Mesenchymal stem cell (in vitro differentiated cells and primary cell): ENCODE data around the gene RACGAP1.

ENCODE experiments used
- DNase-seq: peaks from one replicate; pipeline ENCODE4 v3.0.0-alpha.2; 2013
- H2AFZ ChIP-seq: one replicate; pipeline ENCODE4 v1.6.1; 2013; ENCODE audit warnings: low read depth, mild to moderate bottlenecking, control low read depth, inconsistent platforms, low read length, moderate library complexity
- H2AK5ac ChIP-seq: 2 replicates; pipeline ENCODE4 v1.6.1; 2013; ENCODE audit warnings: low read length, moderate library complexity, mild to moderate bottlenecking, inconsistent platforms; ENCODE audit not compliant: severe bottlenecking
- H2BK120ac ChIP-seq: one replicate; pipeline ENCODE4 v1.6.1; 2013; ENCODE audit warnings: low read depth, mild to moderate bottlenecking, inconsistent platforms, low read length, moderate library complexity
- H2BK12ac ChIP-seq, 2 experiments: one replicate each; pipeline ENCODE4 v1.6.1; 2013; ENCODE audit warnings: inconsistent platforms in 2 of 2, low read length in 2 of 2, mild to moderate bottlenecking in 2 of 2, moderate library complexity in 2 of 2, control low read depth in 1 of 2
- H2BK15ac ChIP-seq: one replicate; pipeline ENCODE4 v1.6.1; 2013; ENCODE audit warnings: mild to moderate bottlenecking, low read depth, inconsistent platforms; ENCODE audit not compliant: poor library complexity, severe bottlenecking
- H2BK5ac ChIP-seq: 2 replicates; pipeline ENCODE4 v1.6.1; 2013; ENCODE audit warnings: low read depth, mild to moderate bottlenecking, low read length, control low read depth, inconsistent platforms; ENCODE audit not compliant: poor library complexity, severe bottlenecking
- H3K14ac ChIP-seq, 2 experiments: one replicate each; pipeline ENCODE4 v1.6.1; 2013; ENCODE audit warnings: inconsistent platforms in 2 of 2, low read length in 2 of 2, control low read depth in 1 of 2, mild to moderate bottlenecking in 1 of 2, moderate library complexity in 1 of 2
- H3K18ac ChIP-seq, 2 experiments: one replicate each; pipeline ENCODE4 v1.6.1; 2013; ENCODE audit warnings: inconsistent platforms in 2 of 2, low read length in 2 of 2, control low read depth in 1 of 2, low read depth in 1 of 2, mild to moderate bottlenecking in 1 of 2
- H3K23ac ChIP-seq, 2 experiments: one replicate each; pipeline ENCODE4 v1.6.1; 2013; ENCODE audit warnings: inconsistent platforms in 2 of 2, low read length in 2 of 2, mild to moderate bottlenecking in 2 of 2, moderate library complexity in 2 of 2, control low read depth in 1 of 2
- H3K27ac ChIP-seq: 2 replicates; pipeline ENCODE4 v1.5.1; 2013; ENCODE audit warnings: mild to moderate bottlenecking, moderate library complexity, low read length, control low read depth, inconsistent platforms; ENCODE audit not compliant: poor library complexity, severe bottlenecking
- H3K27me3 ChIP-seq, 2 experiments: 2 replicates each; pipeline versions ENCODE4 v1.6.1 to v1.7.0; 2013; ENCODE audit warnings: low read length in 2 of 2, mild to moderate bottlenecking in 2 of 2, moderate library complexity in 2 of 2, control low read depth in 1 of 2, inconsistent platforms in 1 of 2; ENCODE audit not compliant: control insufficient read depth in 1 of 2, insufficient read depth in 1 of 2
- H3K36me3 ChIP-seq, 2 experiments: 2 replicates each; pipeline versions ENCODE4 v1.6.1 to v1.7.0; 2013; ENCODE audit warnings: low read length in 2 of 2, control low read depth in 1 of 2, inconsistent platforms in 1 of 2, low read depth in 1 of 2, mild to moderate bottlenecking in 1 of 2; ENCODE audit not compliant: insufficient read depth in 2 of 2, control insufficient read depth in 1 of 2
- H3K4ac ChIP-seq, 2 experiments: one replicate each; pipeline ENCODE4 v1.6.1; 2013; ENCODE audit warnings: inconsistent platforms in 2 of 2, low read length in 2 of 2, mild to moderate bottlenecking in 2 of 2, moderate library complexity in 2 of 2, control low read depth in 1 of 2, low read depth in 1 of 2
- H3K4me1 ChIP-seq: 2 replicates; pipeline ENCODE4 v1.6.1; 2013; ENCODE audit warnings: low read depth, low read length, control low read depth; ENCODE audit not compliant: control insufficient read depth, insufficient read depth
- H3K4me2 ChIP-seq: 2 replicates; pipeline ENCODE4 v1.6.1; 2013; ENCODE audit warnings: low read length, mild to moderate bottlenecking, inconsistent platforms; ENCODE audit not compliant: poor library complexity, severe bottlenecking
- H3K4me3 ChIP-seq, 2 experiments: 2 replicates each; pipeline versions ENCODE4 v1.5.1 to v1.7.0; 2013; ENCODE audit warnings: low read length in 2 of 2, mild to moderate bottlenecking in 2 of 2, control low read depth in 1 of 2, low read depth in 1 of 2; ENCODE audit not compliant: insufficient read depth in 1 of 2
- H3K79me1 ChIP-seq: replicated peaks from 2 replicates; pipeline ENCODE4 v1.6.1; 2013; ENCODE audit warnings: mild to moderate bottlenecking, control low read depth, low read length, inconsistent platforms; ENCODE audit not compliant: poor library complexity, severe bottlenecking
- H3K9ac ChIP-seq: 2 replicates; pipeline ENCODE4 v1.7.0; 2013; ENCODE audit warnings: mild to moderate bottlenecking, low read length, moderate library complexity
- H3K9me3 ChIP-seq: 2 replicates; pipeline ENCODE4 v1.7.0; 2013; ENCODE audit warnings: mild to moderate bottlenecking, low read length; ENCODE audit not compliant: control insufficient read depth
- H4K8ac ChIP-seq: one replicate; pipeline ENCODE4 v1.6.1; 2013; ENCODE audit warnings: inconsistent platforms, mild to moderate bottlenecking, low read length, moderate library complexity
- H4K91ac ChIP-seq: one replicate; pipeline ENCODE4 v1.6.1; 2013; ENCODE audit warnings: mild to moderate bottlenecking, low read length, inconsistent platforms
- WGBS: methylation state at CpG from one replicate; pipeline ENCODE4 v1.1.7; 2013; ENCODE audit warnings: mixed read lengths; 5-methylcytosine and 5-hydroxymethylcytosine counted together

RACGAP1 gene

DNA sequence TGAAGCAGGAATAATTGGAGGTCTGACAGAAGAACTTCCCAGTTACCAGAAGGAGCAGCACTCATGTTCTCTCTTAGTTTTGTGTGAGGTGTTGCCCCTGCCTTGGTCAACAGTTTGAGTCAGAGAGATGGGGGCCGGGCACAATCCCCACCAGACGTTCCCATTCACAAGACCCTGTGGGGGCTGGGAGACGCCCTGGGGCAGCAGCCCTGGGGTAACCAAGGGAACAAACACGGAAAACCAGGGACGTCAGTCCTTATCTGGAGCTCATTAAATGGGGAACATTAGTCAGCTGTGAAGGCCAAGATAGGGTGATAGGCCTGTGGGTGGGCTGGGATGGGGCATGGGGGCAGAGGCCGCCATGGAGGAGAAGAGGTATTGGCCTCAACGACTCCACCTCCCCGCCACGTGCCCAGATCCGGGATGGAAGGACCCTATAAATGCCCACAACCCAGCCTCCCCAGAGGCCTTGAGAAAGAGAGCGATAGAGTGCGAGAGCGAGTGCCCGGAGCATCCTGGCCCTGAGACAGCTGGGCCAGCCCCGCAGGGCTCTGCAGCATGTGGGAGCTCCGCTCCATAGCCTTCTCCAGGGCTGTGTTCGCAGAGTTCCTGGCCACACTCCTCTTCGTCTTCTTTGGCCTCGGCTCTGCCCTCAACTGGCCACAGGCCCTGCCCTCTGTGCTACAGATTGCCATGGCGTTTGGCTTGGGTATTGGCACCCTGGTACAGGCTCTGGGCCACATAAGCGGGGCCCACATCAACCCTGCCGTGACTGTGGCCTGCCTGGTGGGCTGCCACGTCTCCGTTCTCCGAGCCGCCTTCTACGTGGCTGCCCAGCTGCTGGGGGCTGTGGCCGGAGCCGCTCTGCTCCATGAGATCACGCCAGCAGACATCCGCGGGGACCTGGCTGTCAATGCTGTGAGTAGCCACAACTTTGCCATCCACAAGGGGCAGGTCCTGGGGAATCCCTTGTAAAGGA lies 74.7 kb downstream of the RACGAP1 start, which contains the start of gene AQP2:
Gene AQP2, plus strand, starts transcription at position 465 of the 979 bp plus-strand sequence. Its CDS starts 94 bp downstream, at position 559.
- H2BK15ac ChIP-seq: no peak within 1 kb of the TSS
- H3K4ac ChIP-seq: no peak within 1 kb of the TSS
- no peaks in the 10 kb centered on the region for H3K36me3 ChIP-seq
- no peak within 1 kb of the TSS for H2AFZ ChIP-seq
- H3K4me3 ChIP-seq: no peak within 1 kb of the TSS
- H3K9me3 ChIP-seq: no peaks in the 10 kb centered on the region
- H3K79me1 ChIP-seq: no peaks in the 10 kb centered on the region
- H2BK120ac ChIP-seq: no peak within 1 kb of the TSS
- H4K91ac ChIP-seq: no peak within 1 kb of the TSS
- H3K14ac ChIP-seq: no peak within 1 kb of the TSS
- peaks cover 52% of the 10 kb centered on the region in 2 experiments for H3K27me3 ChIP-seq
- H3K4me2 ChIP-seq: no peak within 1 kb of the TSS
- no peak within 1 kb of the TSS for H2BK5ac ChIP-seq
- H3K9ac ChIP-seq: no peak within 1 kb of the TSS
- WGBS: 88% methylated on average over 30 of the region's 32 CpGs
- no peak within 1 kb of the TSS for H3K18ac ChIP-seq
- H3K27ac ChIP-seq: no peak within 1 kb of the TSS
- no peak within 1 kb of the TSS for H3K23ac ChIP-seq
- H4K8ac ChIP-seq: no peak within 1 kb of the TSS
- no peaks in the 10 kb centered on the region for H3K4me1 ChIP-seq
- peak; percentile 34 for DNase-seq
- H2BK12ac ChIP-seq: no peak within 1 kb of the TSS
- H2AK5ac ChIP-seq: no peak within 1 kb of the TSS

DNA sequence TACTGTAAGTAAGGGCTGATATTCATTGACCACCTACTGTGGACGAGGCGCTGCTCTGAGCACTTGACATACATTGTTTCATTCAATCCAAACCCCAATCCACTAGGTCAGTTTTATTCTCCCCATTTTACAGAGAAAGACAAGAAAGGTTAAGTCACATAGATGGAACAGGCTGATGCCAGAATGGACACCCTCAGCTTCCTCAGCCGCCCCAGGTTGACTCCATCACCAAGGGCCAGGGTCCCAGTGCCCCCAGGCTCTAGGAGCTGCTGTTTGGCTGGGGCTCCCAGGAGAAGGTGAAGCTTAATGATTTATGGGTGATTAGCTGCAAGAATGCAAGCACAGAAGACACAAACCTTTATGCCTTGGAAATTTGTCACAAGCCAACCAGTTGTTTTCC lies 75.4 kb downstream of the RACGAP1 start:
- Histone ChIP-seq H2BK5ac (no peak overlapping the region), H3K9ac (no peak overlapping the region), H3K9me3 (no peaks in the 10 kb centered on the region), H3K27ac (no peak overlapping the region), H3K4me2 (no peak overlapping the region), H3K4me1 (peaks cover 2% of the 10 kb centered on the region), H3K18ac (no peak overlapping the region), H3K79me1 (no peaks in the 10 kb centered on the region), H3K4ac (no peak overlapping the region), H3K23ac (no peak overlapping the region), H2AFZ (no peak overlapping the region), H2BK12ac (no peak overlapping the region), H2BK15ac (no peak overlapping the region), H3K4me3 (no peak overlapping the region), H3K36me3 (no peaks in the 10 kb centered on the region), H3K27me3 (peaks cover 45 to 46% of the 10 kb centered on the region in 2 experiments), H4K8ac (no peak overlapping the region), H2AK5ac (no peak overlapping the region), H4K91ac (no peak overlapping the region), H2BK120ac (no peak overlapping the region), H3K14ac (no peak overlapping the region)
- 88% methylated on average over 3 of the region's 3 CpGs for WGBS
- no peak for DNase-seq

DNA sequence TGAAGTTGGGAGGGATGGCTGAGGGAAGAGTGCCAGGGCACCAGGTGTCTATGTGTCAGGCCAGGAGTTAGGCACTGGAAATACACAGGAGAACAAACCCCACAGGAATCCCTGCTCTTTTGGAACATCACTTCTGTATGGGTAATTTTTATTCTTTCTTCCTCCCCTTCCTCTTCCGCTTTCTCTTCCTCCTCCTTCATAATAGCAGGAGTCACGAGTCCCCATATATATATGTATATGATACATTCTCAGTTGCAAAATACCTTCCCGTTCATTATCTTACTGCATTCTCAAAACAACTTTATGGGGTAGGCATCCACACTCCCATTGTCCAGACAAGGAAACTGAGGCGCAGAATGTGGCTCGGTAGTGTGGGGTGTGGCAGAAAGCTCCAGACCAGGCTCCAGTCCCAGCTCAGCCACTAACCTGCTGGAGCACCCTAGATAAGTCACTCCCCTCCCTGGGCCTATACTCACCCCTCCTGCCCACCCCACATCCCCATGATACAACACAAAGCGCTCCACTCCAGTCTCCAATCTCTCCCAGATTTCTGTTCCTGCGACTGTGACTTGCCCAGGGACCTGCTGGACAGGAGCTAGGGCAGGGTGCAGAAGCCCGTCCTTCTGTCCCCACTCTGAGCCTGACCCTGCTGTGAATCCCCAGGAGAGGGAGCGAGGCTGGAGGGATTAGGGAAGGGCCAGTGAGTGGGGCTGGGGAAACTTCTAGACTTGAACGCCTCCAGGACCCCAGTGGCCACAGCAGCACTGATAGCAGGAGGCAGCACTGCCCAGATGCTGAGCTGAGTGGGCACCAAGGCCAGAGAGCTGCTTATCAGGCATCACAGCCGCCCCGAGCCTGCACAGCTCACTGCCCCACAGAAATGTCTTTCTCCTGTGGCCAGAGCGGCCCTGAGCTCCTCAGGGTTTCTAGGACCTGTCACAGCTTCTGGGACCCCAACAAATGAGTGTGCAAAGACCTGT lies 76.1 kb downstream of the RACGAP1 start:
- 89% methylated on average over 11 of the region's 13 CpGs for WGBS
- Histone ChIP-seq H3K14ac (no peak overlapping the region), H3K18ac (no peak overlapping the region), H2BK120ac (no peak overlapping the region), H2BK5ac (no peak overlapping the region), H2AFZ (no peak overlapping the region), H3K4me3 (no peak overlapping the region), H3K36me3 (no peaks in the 10 kb centered on the region), H3K23ac (no peak overlapping the region), H2BK12ac (no peak overlapping the region), H2AK5ac (no peak overlapping the region), H3K4me2 (no peak overlapping the region), H3K27ac (no peak overlapping the region), H4K8ac (no peak overlapping the region), H2BK15ac (no peak overlapping the region), H3K9ac (no peak overlapping the region), H3K4me1 (peaks cover 2% of the 10 kb centered on the region), H3K4ac (no peak overlapping the region), H3K27me3 (peaks cover 38 to 39% of the 10 kb centered on the region in 2 experiments), H4K91ac (no peak overlapping the region), H3K9me3 (no peaks in the 10 kb centered on the region), H3K79me1 (no peaks in the 10 kb centered on the region)
- DNase-seq: no peak
